T-helper 2 cell treated with Interferon-gamma antibody and Interleukin-4, amounts not matched to agents 100 ng/mL and 5 ng/mL, for 36 hours (primary cell): ENCODE measurements around the gene TPK1. TPM values are rescaled to one million over a fixed set of nuclear protein-coding genes. Genes with fewer than 3 reads are reported as not detected.

Experiments
- intact Hi-C: fragments of 100-400 bp; cut with micrococcal nuclease; formaldehyde crosslinking; loops from one replicate; pipeline ENCODE4 v1.15.1; 2023
- total RNA-seq: library from RNA; stranded (reverse); gene quantifications from 2 replicates; pipeline ENCODE4 v1.2.3, GENCODE V29; 2022

The TPK1 gene
- total RNA-seq, 1 donor from 2014 or later: 16.6 TPM

DNA sequence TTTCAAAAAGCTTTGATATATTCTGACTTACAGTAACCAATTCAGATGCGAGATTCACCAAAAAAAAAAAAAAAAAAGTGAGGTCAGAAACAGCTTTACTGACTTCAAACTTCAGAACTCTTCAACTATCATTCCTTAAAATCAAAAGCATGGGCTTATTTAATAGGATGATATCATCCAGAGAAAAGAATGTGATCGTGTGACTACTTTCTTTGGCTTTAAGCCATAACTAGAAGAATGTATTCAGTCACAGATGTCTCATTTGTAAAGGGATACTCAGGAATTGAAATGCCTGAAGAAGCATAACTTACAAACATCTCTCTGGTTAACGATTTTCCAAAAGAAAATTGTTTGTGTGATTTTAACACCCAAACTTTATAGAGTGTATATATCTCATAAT lies 11.5 kb downstream of the TPK1 start:
- intact Hi-C loops: no loop called here

DNA sequence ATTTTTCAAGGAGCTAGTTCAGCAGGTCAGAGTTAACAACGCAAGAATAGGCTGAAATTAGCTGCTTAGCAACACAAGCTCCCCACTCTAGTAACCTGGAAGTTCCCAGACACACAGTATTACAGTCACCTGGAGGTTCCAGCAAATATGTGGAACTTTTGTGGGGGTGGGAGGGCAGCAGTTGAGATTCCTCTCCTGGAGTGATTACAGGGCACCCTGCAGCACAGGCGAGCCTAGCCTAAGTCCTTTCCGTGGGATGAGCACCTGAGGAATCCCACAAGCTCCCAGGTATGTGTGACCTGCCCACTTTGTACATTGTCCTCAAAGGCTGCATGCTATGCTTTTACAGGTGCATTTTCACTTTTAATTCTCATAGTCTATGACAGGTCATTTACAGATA lies 13.6 kb downstream of the TPK1 start:
- intact Hi-C loops: no loop called here

GRCh38 chr7:144821067-144821466 lies 14.8 kb downstream of the TPK1 start:
- intact Hi-C loops: loop anchor here (1.0 kb wide), 2 partner anchors 8 to 9 kb away; no protein-coding TSS in a partner anchor

GRCh38 chr7:144820552-144820951 lies 15.3 kb downstream of the TPK1 start:
- intact Hi-C loops: no loop called here

- intact Hi-C loops: no loop called here
These were observed 16.3 kb downstream of the TPK1 start for GRCh38 chr7:144819566-144819965.

- intact Hi-C loops: loop anchor here (1.0 kb wide), 2 partner anchors 12 to 17 kb away; no protein-coding TSS in a partner anchor
These were observed 17.3 kb downstream of the TPK1 start for GRCh38 chr7:144818511-144818910.

GRCh38 chr7:144817001-144817400 lies 18.9 kb downstream of the TPK1 start:
- intact Hi-C loops: no loop called here

DNA sequence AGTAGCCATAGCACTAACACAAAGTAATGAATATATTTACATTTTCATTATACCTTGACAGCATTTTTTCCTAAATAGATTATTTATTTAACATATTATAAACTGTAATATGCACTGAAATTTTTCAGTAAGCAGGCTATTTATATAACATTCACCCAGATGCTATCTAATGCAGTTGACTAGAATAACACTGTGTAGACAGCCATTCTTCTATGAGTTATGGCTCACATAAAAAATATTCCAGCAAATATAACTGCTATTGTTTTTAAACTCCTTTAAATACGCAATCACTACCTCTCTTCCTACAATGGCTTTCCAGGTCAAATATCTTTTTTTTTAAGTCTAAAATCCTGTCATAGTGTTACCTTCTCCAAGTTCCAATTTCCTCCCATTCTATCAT lies 21.6 kb downstream of the TPK1 start:
- intact Hi-C loops: no loop called here

DNA sequence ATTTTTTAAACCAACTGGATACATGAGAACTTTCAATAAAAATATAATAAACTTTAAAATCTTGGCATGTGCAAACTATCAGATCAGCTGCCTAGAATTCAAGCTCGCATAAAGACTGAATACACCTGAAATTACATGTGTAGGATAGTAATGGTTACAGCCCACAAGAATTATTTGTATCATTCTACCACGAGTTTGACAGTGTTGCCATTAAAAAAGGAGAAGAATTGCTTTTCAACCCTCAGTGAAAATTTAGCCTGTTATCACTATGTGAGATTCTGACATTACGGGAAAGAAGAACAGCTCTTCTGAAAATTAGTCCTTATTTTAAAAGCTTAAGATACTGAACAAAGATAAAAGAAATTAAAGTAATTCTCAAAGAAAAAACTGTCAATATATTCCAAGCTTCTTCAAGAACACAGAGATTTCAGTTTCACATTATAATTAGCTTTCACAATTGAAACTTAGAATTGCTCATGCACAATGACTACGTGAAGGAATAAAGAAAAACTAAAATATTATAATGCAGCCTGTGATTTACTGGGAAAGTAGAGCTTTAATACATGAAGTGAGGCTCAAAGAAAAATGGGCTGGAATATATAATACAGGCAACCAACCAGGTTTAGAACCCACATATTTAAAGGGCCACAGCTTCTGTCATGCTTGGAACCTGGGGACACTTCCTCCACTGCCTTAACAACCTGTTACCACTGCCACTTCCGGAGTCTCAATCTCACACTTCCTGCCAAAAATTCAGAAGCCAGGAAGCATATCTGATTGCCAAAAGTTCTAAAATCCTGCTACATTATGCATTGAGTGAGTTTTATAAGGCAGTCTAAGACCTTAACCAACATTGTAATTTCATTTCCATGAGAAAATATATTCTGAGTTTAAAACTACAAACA lies 23.2 kb downstream of the TPK1 start:
- intact Hi-C loops: loop anchor here (1.0 to 2.0 kb wide), 3 partner anchors 9 to 23 kb away; no protein-coding TSS in a partner anchor

DNA sequence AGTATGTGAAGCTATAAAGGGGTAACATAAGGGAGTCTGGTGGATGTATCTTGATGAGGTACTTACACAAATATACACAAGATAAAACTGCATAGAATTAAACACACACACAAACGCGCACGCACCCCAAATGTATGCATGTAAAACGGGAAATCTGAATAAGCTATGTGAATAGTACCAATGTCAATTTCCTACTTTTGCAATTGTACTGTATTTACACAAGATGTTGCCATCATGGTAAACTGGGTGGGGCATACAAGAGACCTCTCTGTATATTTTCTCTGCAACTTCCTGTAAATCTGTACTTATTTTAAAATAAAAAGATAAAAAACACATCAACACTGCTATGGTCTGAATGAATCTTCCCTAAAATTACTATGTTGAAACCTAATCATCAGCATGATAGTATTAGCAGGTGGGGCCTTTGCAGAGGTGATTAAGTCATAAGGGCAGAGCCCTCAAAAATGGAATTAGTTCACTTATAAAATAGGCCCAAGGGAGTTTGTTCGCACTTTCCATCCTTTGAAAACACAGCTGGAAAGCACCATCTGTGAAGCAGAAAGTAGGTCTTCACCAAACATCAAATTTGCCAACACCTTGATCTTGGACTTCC lies 30.1 kb downstream of the TPK1 start:
- intact Hi-C loops: no loop called here

DNA sequence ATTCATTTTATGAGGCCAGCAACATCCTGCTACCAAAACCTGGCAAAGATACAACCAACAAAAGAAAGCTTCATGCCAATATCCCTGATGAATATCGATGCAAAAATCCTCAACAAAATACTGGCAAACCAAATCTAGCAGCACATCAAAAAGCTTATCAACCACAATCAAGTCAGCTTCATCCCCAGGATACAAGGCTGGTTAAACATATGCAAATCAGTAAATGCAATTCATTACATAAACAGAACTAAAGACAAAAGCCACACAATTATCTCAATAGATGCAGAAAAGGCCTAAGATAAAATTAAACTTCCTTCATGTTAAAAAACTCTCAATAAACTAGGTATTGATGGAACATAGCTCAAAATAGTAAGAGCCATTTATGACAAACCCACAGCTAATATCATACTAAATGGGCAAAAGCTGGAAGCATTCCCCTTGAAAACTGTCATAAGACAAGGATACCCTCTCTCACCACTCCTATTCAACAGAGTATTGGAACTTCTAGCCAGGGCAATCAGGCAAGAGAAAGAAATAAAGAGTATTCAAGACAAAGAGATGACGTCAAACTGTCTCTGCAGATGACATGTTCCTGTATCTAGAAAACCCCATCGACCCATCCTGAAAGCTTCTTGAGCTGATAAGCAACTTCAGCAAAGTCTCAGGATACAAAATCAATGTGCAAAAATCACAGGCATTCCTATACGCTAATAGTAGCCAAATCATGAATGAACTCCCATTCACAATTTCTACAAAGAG lies 35.0 kb downstream of the TPK1 start:
- intact Hi-C loops: loop anchor here (5.0 kb wide), 1 partner anchor 36 kb away; the partner anchor contains the start of gene TPK1

GRCh38 chr7:144796919-144797318 lies 38.9 kb downstream of the TPK1 start:
- intact Hi-C loops: no loop called here

GRCh38 chr7:144792050-144792449 lies 43.8 kb downstream of the TPK1 start:
- intact Hi-C loops: no loop called here

GRCh38 chr7:144791488-144791887 lies 44.4 kb downstream of the TPK1 start:
- intact Hi-C loops: no loop called here

DNA sequence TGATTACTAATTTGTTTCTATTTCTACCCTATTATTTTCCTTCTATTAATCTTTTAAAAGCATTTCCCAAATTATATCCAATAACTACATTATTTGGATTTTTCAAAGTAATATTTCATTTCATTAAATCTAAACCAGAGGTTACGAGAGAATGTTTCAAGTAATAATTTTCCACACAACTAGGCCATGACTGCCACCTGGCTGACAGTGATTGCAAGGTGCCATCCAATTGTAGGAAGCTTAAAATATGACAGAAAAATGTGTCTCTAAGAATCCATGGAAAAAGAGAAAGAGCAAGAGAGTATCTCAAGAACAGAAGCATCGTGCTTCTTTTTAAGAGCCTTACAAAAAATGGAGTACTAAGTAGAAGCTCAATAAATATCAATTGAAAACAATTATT lies 48.7 kb downstream of the TPK1 start:
- intact Hi-C loops: loop anchor here (2.0 to 5.0 kb wide), 2 partner anchors 48 to 50 kb away; no protein-coding TSS in a partner anchor

- intact Hi-C loops: loop anchor here (2.0 to 5.0 kb wide), 2 partner anchors 48 to 49 kb away; no protein-coding TSS in a partner anchor
These were observed 49.3 kb downstream of the TPK1 start for GRCh38 chr7:144786522-144786921.

DNA sequence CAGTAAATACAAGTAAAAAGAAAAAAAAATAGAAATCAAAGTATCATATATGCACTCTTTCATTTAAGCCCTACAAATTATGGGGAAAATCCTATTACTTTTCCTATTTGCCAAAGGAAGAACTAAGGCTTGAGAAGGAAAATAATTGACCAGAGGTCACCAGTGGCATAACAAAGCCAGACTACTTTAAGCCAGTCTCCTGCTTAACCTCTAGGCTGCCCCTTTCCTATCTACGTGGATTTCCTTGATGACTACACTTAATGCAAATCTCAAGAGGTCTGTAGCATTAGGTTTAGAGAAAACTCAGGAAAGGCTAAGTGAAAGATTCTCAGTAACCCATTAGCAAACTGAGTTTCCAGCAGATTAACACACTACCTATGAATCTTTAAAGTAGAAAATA lies 49.8 kb downstream of the TPK1 start:
- intact Hi-C loops: loop anchor here (2.0 to 5.0 kb wide), 2 partner anchors 49 kb away; no protein-coding TSS in a partner anchor

DNA sequence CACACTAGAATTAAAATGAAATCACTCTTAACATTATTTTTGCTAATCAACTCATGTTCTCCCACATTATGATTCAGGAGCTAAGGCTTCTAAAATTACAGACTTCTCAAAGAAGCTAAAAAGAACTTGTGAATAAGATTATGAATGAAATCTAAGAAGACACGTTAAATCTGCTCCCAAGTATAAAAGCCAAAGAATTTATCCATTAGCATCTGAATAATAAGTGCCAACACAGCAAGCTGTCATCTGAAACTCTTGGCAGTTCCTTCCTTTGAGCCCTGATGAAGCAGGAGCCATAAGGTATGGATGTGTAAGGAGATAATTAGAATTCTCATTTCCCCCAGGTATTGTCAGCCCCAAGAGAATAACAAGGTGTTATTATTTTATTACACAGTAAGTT lies 50.3 kb downstream of the TPK1 start:
- intact Hi-C loops: loop anchor here (5.0 kb wide), 1 partner anchor 48 kb away; no protein-coding TSS in a partner anchor

DNA sequence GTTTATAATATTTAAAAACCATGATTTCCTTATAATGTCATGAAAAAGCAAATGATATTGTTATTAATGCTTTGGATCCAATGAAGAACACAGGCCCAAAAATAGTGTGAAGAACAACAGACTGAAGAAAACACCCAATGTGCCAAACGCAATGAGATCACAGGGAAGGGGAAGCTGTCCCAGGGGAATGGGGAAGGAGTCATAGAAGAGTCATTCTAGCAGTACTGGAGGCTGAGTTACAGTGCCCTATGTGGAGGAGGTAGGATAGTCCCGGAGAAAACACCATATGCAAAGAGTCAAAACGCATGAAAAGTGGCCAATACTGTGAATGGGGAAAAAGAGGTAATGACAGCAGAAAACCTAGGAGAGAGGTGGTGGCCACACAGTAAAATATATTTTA lies 50.9 kb downstream of the TPK1 start:
- intact Hi-C loops: loop anchor here (5.0 kb wide), 1 partner anchor 48 kb away; no protein-coding TSS in a partner anchor

GRCh38 chr7:144784441-144784840 lies 51.4 kb downstream of the TPK1 start:
- intact Hi-C loops: no loop called here

GRCh38 chr7:144782883-144783282 lies 53.0 kb downstream of the TPK1 start:
- intact Hi-C loops: no loop called here
